ENCODE data around the gene C11orf42.
"Not testable (repeated sequence)": the region's sequence is repeated elsewhere in the genome, so short reads cannot be mapped to it uniquely, and the experiment has no call there.

C11orf42 gene

DNA sequence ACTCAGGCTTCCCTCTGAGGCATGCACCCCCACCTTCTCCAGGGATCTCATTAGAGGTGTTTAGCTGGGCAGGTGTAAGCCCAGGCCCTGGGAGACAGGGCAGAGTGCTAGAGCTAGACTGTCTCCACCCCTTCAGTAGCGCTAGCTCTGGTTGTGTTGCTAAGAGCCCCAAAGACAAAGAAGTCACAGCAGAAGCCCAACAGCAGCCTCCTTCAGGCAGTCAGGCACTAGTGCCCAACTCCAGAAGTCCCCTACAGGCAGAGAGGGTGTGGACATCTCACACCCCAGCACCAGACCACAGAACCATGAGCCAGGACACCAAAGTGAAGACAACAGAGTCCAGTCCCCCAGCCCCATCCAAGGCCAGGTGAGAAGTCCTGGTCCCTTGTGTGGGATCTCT, 33.5 kb downstream of the C11orf42 start, which contains the start of gene CNGA4:
Gene CNGA4 (plus strand): TSS at position 188 of the 400 bp plus-strand sequence. CDS start 118 bp downstream, at position 306.
- H3K9ac ChIP-seq (ENCODE audit: low read length), result no peak within 1 kb of the TSS
- no peaks in the 10 kb centered on the region for H3K9me3 ChIP-seq (ENCODE audit: control insufficient read depth, insufficient read depth, low read depth, low read length)
- no peaks in the 10 kb centered on the region for H3K36me3 ChIP-seq (ENCODE audit: control insufficient read depth, insufficient read depth, low read length)
- H3K27me3 ChIP-seq (ENCODE audit: control insufficient read depth, insufficient read depth, low read length), result no peaks in the 10 kb centered on the region
- 0 out of 2 replicates have a peak, but pooled peaks cover under 1% of the 10 kb centered on the region for H3K4me1 ChIP-seq (ENCODE audit: control insufficient read depth, insufficient read depth, low read length)
- H3K27ac ChIP-seq (ENCODE audit: low read depth, low read length), result no peak within 1 kb of the TSS
- H3K4me3 ChIP-seq (ENCODE audit: low read depth, low read length), result no peak within 1 kb of the TSS

DNA sequence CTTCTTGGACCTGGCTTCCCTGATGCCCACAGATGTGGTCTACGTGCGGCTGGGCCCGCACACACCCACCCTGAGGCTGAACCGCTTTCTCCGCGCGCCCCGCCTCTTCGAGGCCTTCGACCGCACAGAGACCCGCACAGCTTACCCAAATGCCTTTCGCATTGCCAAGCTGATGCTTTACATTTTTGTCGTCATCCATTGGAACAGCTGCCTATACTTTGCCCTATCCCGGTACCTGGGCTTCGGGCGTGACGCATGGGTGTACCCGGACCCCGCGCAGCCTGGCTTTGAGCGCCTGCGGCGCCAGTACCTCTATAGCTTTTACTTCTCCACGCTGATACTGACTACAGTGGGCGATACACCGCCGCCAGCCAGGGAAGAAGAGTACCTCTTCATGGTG, 34.8 kb downstream of the C11orf42 start:
- Histone ChIP-seq H3K27me3 (ENCODE audit: control insufficient read depth, insufficient read depth, low read length) (no peaks in the 10 kb centered on the region), H3K4me3 (ENCODE audit: low read depth, low read length) (no peak overlapping the region), H3K9ac (ENCODE audit: low read length) (no peak overlapping the region), H3K27ac (ENCODE audit: low read depth, low read length) (no peak overlapping the region), H3K4me1 (ENCODE audit: control insufficient read depth, insufficient read depth, low read length) (no peaks in the 10 kb centered on the region), H3K36me3 (ENCODE audit: control insufficient read depth, insufficient read depth, low read length) (no peaks in the 10 kb centered on the region), H3K9me3 (ENCODE audit: control insufficient read depth, insufficient read depth, low read depth, low read length) (no peaks in the 10 kb centered on the region)

DNA sequence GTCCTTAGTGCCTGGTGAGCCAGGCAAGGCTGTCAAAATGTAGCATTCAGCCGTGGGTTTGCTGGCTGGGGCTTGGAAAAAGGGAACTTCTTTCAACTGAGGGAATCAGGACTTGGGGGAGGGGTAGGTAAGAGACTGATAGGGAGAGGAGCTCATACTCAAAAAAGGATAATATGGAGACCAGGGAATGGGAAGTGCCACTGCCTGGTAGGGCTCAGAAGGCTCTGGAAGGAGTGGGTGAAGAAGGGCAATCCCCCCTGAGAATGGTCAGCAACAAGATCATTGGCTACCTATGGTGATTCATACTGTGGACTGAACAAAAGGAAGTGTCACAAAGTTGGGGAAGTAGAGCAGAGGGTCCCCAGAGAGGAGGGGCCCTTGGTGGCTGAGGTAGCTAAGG, 35.4 kb downstream of the C11orf42 start:
- Histone ChIP-seq H3K4me1 (ENCODE audit: control insufficient read depth, insufficient read depth, low read length) (no peaks in the 10 kb centered on the region), H3K27me3 (ENCODE audit: control insufficient read depth, insufficient read depth, low read length) (no peaks in the 10 kb centered on the region), H3K9me3 (ENCODE audit: control insufficient read depth, insufficient read depth, low read depth, low read length) (no peaks in the 10 kb centered on the region), H3K27ac (ENCODE audit: low read depth, low read length) (no peak overlapping the region), H3K4me3 (ENCODE audit: low read depth, low read length) (no peak overlapping the region), H3K9ac (ENCODE audit: low read length) (no peak overlapping the region), H3K36me3 (ENCODE audit: control insufficient read depth, insufficient read depth, low read length) (no peaks in the 10 kb centered on the region)

DNA sequence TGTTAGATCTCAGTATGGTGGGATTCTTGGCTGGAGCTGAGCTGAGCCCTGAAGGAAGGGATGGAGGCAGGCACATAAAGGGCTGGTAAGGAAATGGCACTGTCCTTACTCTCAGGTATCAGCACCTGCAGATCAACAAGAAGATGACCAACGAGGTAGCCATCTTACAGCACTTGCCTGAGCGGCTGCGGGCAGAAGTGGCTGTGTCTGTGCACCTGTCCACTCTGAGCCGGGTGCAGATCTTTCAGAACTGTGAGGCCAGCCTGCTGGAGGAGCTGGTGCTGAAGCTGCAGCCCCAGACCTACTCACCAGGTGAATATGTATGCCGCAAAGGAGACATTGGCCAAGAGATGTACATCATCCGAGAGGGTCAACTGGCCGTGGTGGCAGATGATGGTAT, 36.0 kb downstream of the C11orf42 start:
- Histone ChIP-seq H3K9ac (ENCODE audit: low read length) (no peak overlapping the region), H3K9me3 (ENCODE audit: control insufficient read depth, insufficient read depth, low read depth, low read length) (no peaks in the 10 kb centered on the region), H3K36me3 (ENCODE audit: control insufficient read depth, insufficient read depth, low read length) (no peaks in the 10 kb centered on the region), H3K4me3 (ENCODE audit: low read depth, low read length) (no peak overlapping the region), H3K27ac (ENCODE audit: low read depth, low read length) (no peak overlapping the region), H3K4me1 (ENCODE audit: control insufficient read depth, insufficient read depth, low read length) (no peaks in the 10 kb centered on the region), H3K27me3 (ENCODE audit: control insufficient read depth, insufficient read depth, low read length) (no peaks in the 10 kb centered on the region)

DNA sequence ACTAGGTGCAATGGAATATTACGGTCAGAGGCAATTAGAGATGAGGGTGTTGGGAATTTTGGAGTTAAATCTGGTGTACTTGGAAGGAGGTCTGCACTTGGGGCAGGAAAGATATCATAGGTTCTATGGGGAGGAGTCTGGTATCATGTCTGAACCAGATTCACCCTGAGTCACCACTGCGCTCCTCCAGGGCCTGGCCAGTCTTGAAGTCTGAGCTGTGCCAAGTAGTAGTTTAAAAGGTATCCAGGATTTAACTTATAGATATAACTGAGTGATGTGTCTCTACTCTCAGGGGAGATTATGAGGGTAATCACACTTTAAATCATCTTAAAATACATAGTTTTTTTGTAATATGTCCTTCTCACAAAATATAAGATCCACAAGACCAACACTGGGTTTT, 40.2 kb downstream of the C11orf42 start:
- H3K27me3 ChIP-seq (ENCODE audit: control insufficient read depth, insufficient read depth, low read length), result no peaks in the 10 kb centered on the region
- no peaks in the 10 kb centered on the region for H3K4me1 ChIP-seq (ENCODE audit: control insufficient read depth, insufficient read depth, low read length)
- no peak overlapping the region for H3K27ac ChIP-seq (ENCODE audit: low read depth, low read length)
- H3K36me3 ChIP-seq (ENCODE audit: control insufficient read depth, insufficient read depth, low read length), result no peaks in the 10 kb centered on the region
- no peaks in the 10 kb centered on the region for H3K9me3 ChIP-seq (ENCODE audit: control insufficient read depth, insufficient read depth, low read depth, low read length)
- no peak overlapping the region for H3K9ac ChIP-seq (ENCODE audit: low read length)
- H3K4me3 ChIP-seq (ENCODE audit: low read depth, low read length), result no peak overlapping the region

DNA sequence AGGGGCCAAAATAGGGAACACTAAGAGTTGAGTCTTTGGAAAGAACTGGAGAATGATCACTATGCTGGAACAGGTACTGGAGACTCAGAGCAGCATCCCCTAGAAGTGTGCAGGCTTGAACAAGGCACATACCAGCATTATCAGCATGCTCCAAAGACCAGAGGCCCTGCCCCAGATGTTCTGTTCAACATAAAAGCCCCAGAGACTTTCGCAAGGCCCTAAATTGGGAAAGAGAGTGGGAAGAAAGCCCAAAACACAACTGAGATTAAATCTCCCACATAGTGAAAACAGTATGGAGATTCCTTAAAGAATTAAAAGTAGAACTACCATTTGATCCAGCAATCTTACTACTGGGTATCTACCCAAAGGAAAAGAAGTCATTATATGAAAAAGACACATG, 42.9 kb downstream of the C11orf42 start:
- H3K27me3 ChIP-seq (ENCODE audit: control insufficient read depth, insufficient read depth, low read length), result no peaks in the 10 kb centered on the region
- no peaks in the 10 kb centered on the region for H3K9me3 ChIP-seq (ENCODE audit: control insufficient read depth, insufficient read depth, low read depth, low read length)
- no peak overlapping the region for H3K4me3 ChIP-seq (ENCODE audit: low read depth, low read length)
- no peak overlapping the region for H3K9ac ChIP-seq (ENCODE audit: low read length)
- H3K27ac ChIP-seq (ENCODE audit: low read depth, low read length), result no peak overlapping the region
- H3K36me3 ChIP-seq (ENCODE audit: control insufficient read depth, insufficient read depth, low read length), result no peaks in the 10 kb centered on the region
- H3K4me1 ChIP-seq (ENCODE audit: control insufficient read depth, insufficient read depth, low read length), result peaks cover 10% of the 10 kb centered on the region

DNA sequence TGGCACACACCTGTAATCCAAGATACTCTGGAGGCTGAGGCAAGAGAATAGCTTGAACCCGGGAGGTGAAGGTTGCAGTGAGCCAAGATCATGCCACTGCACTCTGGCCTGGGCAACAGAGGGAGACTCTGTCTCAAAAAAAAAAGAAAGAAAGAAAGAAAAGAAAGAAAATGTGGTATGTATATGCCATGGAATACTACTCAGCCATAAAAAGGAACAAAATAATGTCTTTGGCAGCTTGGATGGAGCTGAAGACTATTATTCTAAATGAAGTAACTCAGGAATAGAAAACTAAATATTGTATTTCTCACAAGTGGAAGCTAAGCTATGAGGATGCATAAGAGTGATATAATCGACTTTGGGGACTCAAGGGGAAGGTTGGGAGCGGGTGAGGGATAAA, 43.5 kb downstream of the C11orf42 start:
- H3K9me3 ChIP-seq (ENCODE audit: control insufficient read depth, insufficient read depth, low read depth, low read length); H3K4me1 ChIP-seq (ENCODE audit: control insufficient read depth, insufficient read depth, low read length); H3K27ac ChIP-seq (ENCODE audit: low read depth, low read length); H3K36me3 ChIP-seq (ENCODE audit: control insufficient read depth, insufficient read depth, low read length); H3K27me3 ChIP-seq (ENCODE audit: control insufficient read depth, insufficient read depth, low read length); H3K4me3 ChIP-seq (ENCODE audit: low read depth, low read length); H3K9ac ChIP-seq (ENCODE audit: low read length): not testable (repeated sequence)

DNA sequence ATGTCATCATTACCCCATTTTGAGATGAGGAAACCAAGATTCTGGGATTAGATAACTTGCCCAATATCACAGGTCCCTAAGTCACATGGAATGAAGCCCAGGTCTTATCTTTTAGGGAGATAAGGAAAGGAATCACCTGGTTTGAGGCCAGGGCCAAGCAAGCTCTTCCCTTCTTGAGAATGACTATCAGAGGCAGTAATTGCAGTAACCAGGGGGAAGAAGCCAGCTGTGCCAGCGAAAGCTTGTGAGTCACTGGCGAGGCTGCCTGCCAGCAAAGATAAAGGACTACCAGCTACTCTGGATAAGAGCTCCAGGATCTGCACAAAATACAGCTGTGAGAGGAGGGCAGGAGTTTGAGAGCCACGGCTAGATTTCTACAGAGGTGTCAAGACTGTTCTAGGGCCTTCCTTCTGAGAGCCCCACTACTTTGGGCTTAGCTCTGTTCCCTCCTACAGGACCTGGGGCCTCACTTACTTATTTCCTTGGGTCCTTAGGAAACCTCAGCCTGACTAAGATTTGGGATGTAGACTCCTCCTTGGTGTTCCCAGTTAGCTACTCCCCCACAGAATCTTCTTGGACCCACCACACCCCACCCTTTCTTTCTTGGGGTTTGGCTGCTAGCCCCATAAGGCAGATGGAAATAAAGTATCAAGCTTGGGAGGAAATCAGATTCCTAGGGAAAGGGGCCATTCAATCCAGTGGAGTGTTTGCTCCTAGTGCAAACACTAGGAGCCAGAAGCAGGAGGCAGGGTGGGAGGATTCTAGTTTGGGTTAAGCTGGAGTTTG, 44.6 kb downstream of the C11orf42 start:
- Histone ChIP-seq H3K9me3 (ENCODE audit: control insufficient read depth, insufficient read depth, low read depth, low read length) (no peaks in the 10 kb centered on the region), H3K4me3 (ENCODE audit: low read depth, low read length) (no peak overlapping the region), H3K36me3 (ENCODE audit: control insufficient read depth, insufficient read depth, low read length) (no peaks in the 10 kb centered on the region), H3K27me3 (ENCODE audit: control insufficient read depth, insufficient read depth, low read length) (peaks cover 2% of the 10 kb centered on the region; the same call in 1 of the 2 replicates), H3K9ac (ENCODE audit: low read length) (no peak overlapping the region), H3K27ac (ENCODE audit: low read depth, low read length) (no peak overlapping the region), H3K4me1 (ENCODE audit: control insufficient read depth, insufficient read depth, low read length) (peaks cover 10% of the 10 kb centered on the region)

DNA sequence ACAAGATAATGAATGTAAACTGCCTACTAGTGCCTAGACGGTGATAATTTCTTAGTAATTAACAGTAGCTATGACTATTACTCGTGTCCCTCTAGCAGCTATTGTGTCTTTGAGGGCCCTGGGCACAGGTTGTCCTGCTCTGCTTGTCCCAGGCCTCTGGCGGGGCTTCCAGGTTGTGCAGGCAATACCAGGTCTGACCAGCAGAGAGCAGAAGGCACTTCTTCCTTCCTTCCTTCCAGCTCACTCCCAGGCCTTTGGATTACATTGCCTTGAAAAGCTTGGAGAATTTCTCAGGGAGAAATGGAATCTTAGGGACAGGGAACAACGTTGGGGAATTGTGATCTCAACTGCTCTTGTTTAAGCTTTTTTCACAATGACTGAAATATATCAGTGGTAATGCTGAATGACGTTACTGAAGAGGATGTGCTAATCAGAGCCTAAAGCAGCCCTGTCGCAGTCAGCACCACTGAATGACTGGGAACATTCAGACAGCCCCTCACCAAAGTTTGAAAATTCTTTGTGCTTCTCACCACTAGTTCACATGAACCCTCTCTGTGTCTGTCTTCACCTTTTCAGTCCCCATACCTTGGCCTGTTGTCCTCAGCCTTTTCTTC, 45.9 kb downstream of the C11orf42 start:
- H3K4me3 ChIP-seq (ENCODE audit: low read depth, low read length), result no peak overlapping the region
- H3K9ac ChIP-seq (ENCODE audit: low read length), result no peak overlapping the region
- no peaks in the 10 kb centered on the region for H3K36me3 ChIP-seq (ENCODE audit: control insufficient read depth, insufficient read depth, low read length)
- H3K27me3 ChIP-seq (ENCODE audit: control insufficient read depth, insufficient read depth, low read length), result peaks cover 13% of the 10 kb centered on the region
- peaks cover 10% of the 10 kb centered on the region for H3K4me1 ChIP-seq (ENCODE audit: control insufficient read depth, insufficient read depth, low read length)
- H3K9me3 ChIP-seq (ENCODE audit: control insufficient read depth, insufficient read depth, low read depth, low read length), result no peaks in the 10 kb centered on the region
- no peak overlapping the region for H3K27ac ChIP-seq (ENCODE audit: low read depth, low read length)

DNA sequence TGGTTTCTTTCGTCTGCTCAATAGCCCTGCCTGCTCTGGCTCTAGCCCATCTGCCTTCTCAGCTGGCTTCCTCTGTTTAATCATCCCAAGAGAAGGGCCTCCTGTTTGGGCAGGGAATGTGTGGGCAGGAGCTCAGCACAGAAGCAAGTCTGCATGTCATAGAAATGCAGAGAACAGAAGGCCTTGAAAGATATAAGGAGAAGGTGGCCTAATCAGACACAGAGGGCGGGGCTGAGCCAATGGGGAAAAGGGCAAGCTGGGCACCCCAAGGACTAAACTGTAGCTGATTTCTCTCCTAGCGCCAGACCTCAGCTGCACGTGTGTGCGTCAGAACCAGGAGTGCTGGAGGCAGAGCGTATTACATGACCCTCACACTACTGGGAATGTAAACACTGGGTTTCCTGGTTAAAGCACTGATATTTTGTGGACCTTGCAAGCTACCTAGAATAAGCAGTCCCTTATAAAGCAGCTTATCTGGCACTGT, 46.7 kb downstream of the C11orf42 start:
- Histone ChIP-seq H3K9me3 (ENCODE audit: control insufficient read depth, insufficient read depth, low read depth, low read length) (no peaks in the 10 kb centered on the region), H3K36me3 (ENCODE audit: control insufficient read depth, insufficient read depth, low read length) (no peaks in the 10 kb centered on the region), H3K4me1 (ENCODE audit: control insufficient read depth, insufficient read depth, low read length) (peaks cover 10% of the 10 kb centered on the region), H3K27ac (ENCODE audit: low read depth, low read length) (no peak overlapping the region), H3K9ac (ENCODE audit: low read length) (no peak overlapping the region), H3K4me3 (ENCODE audit: low read depth, low read length) (no peak overlapping the region), H3K27me3 (ENCODE audit: control insufficient read depth, insufficient read depth, low read length) (peaks cover 20% of the 10 kb centered on the region)

DNA sequence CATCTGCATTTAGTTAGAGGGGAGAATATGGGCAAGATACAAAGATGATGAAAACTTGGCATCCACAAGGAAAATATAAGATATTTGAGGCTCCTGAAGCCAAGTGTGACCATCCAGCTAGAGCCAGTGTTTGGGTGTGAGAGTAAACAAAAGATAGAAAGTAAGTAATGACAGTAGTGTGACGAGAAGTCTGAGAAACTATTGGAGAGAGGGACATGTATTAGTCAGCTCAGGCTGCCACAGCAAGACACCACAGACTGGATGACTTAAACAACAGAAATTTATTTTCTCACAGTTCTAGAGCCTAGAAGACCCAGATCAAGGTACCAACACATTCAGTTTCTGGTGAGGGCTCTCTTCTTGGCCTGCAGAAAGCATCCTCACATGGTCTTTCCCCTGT, 47.8 kb downstream of the C11orf42 start:
- Histone ChIP-seq H3K9ac (ENCODE audit: low read length) (no peak overlapping the region), H3K36me3 (ENCODE audit: control insufficient read depth, insufficient read depth, low read length) (no peaks in the 10 kb centered on the region), H3K4me3 (ENCODE audit: low read depth, low read length) (no peak overlapping the region), H3K27ac (ENCODE audit: low read depth, low read length) (no peak overlapping the region), H3K27me3 (ENCODE audit: control insufficient read depth, insufficient read depth, low read length) (peaks cover 32% of the 10 kb centered on the region), H3K4me1 (ENCODE audit: control insufficient read depth, insufficient read depth, low read length) (peaks cover 10% of the 10 kb centered on the region), H3K9me3 (ENCODE audit: control insufficient read depth, insufficient read depth, low read depth, low read length) (no peaks in the 10 kb centered on the region)
